ENCODE data around the gene FZD4.

GRCh38 chr11:86951706-86952105 is 3.5 kb downstream of the FZD4 start:
- TF ChIP-seq CTCF (IDR thresholded peaks at IDR 0.05; ENCODE audit: low read depth, low read length) (no peak), MAX (IDR thresholded peaks at IDR 0.05; ENCODE audit: low read depth, low read length) (no peak)
